H1 (cell line): ENCODE data around the gene ASXL1. TPM values are rescaled to one million over a fixed set of nuclear protein-coding genes. Genes with fewer than 3 reads are reported as not detected.

Source experiments
- EGR1 ChIP-seq: IDR thresholded peaks from 2 replicates; pipeline ENCODE4 v1.6.1; 2011; ENCODE audit warnings: low read depth, low read length, borderline replicate concordance
- MAFK ChIP-seq: IDR thresholded peaks from 2 replicates; pipeline ENCODE4 v1.6.1; 2012; ENCODE audit warnings: low read depth, mild to moderate bottlenecking, improper control_type of control experiment, low read length
- RXRA ChIP-seq: IDR thresholded peaks from 2 replicates; pipeline ENCODE4 v1.6.1; 2011; ENCODE audit warnings: low read depth, mild to moderate bottlenecking, low read length, moderate library complexity; ENCODE audit not compliant: insufficient read depth
- SP1 ChIP-seq: IDR thresholded peaks from 2 replicates; pipeline ENCODE4 v1.6.1; 2011; ENCODE audit warnings: low read depth, low read length
- YY1 ChIP-seq: IDR thresholded peaks from 2 replicates; pipeline ENCODE4 v1.6.1; 2011; ENCODE audit warnings: low read depth, mild to moderate bottlenecking, low read length
- polyA plus RNA-seq, 7 experiments: library from polyadenylated mRNA; depleted of rRNA in 3 of 7; stranded (reverse) in 5 of 7; unstranded in 2 of 7; fragments of >200 nt in 5 of 7; fragments of 200-250 nt in 2 of 7; gene quantifications; 1 replicate in 5 of 7; 2 replicates in 1 of 7; 4 replicates in 1 of 7; pipeline versions ENCODE4 v1.2.1 to v1.2.3, GENCODE V29; 2011 to 2013; ENCODE audit warnings: missing spikeins in 2 of 7, mixed read lengths in 2 of 7
- total RNA-seq: library from RNA; stranded (reverse); fragmentation: NEBNext Ultra II Directional; extraction: Animal tissue kit (Norgen Biotek cat#: 25700); gene quantifications from 2 replicates; pipeline ENCODE4 v1.2.1, GENCODE V29; 2021
- TF ChIP-seq, protein P1 (sequence below): IDR thresholded peaks from 2 replicates; pipeline ENCODE4 v1.6.1; 2012; ENCODE audit warnings: inconsistent platforms

The ASXL1 gene
- total and polyA plus RNA-seq, 2 of the 8 experiments (the other 6 are each of a cell fraction or from before 2014, with no cell fraction given), result 10.6 to 26.5 TPM

DNA sequence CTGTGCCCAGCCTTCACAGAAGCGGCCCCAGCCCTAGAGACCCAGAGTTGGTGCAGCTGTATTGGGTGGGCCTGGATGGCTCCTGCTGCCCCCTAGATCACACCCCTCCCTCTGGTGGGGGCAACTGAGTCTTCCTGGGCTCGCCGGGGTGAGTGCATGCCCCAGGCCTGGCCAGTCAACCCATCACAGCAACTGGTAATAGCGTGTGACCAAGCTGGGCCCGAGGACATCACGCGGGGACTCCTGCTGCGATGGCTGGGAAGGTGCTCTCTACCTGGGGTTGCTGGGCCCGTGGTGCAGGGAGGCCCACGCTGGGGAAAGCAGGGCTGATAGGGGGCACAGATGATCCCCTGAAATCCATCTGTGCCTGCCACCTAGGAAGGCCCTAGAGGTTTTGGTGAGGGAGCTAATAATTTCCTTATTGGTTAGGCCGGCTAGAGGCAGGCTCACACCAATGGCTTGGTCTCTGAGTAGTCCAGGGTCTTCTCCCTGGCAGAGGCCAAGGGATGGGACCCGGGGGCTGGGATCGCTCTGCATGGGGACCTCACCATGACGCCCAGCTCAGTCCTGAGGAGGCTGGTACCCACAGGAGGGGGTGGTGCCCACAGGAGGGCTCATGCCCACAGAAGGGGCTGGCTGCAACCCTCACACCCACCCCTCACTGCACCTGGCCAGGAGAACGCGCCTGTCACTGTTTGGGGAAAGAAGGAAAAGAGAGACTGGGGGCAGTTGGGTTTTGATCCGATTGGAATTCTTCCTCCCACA lies 103.9 kb downstream of the ASXL1 start (continued):
- TF ChIP-seq, protein P1, sequence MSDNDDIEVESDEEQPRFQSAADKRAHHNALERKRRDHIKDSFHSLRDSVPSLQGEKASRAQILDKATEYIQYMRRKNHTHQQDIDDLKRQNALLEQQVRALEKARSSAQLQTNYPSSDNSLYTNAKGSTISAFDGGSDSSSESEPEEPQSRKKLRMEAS, result no peak
- TF ChIP-seq RXRA, result no peak
- no peak for TF ChIP-seq YY1
- no peak for TF ChIP-seq SP1
- no peak for TF ChIP-seq MAFK
- no peak for TF ChIP-seq EGR1
